Ascending aorta (tissue), 2 donors: Measurements from ENCODE around the gene DNASE1L2. TPM values are rescaled to one million over a fixed set of nuclear protein-coding genes. Genes with fewer than 3 reads are reported as not detected.

ENCODE experiments used
- DNase-seq, 2 donors: peaks; one replicate each; pipeline ENCODE4 v3.0.0-alpha.2; 2019; ENCODE audit warnings: low spot score in 2 of 2
- H3K27ac ChIP-seq, 2 donors: fragments of 200-600 bp; sonication (generic); one replicate each; pipeline ENCODE4 v1.5.1; 2016 to 2017; ENCODE audit warnings: mild to moderate bottlenecking in 1 of 2
- H3K27me3 ChIP-seq: fragments of 200-600 bp; sonication (generic); one replicate; pipeline ENCODE4 v1.5.1; 2017
- H3K36me3 ChIP-seq, 2 donors: fragments of 200-600 bp; sonication (generic); one replicate each; pipeline ENCODE4 v1.5.1; 2016
- H3K4me1 ChIP-seq, 2 donors: fragments of 200-600 bp; sonication (generic); one replicate each; pipeline ENCODE4 v1.5.1; 2016 to 2017; ENCODE audit warnings: mild to moderate bottlenecking in 1 of 2
- H3K4me3 ChIP-seq, 2 donors: fragments of 200-600 bp; sonication (generic); one replicate each; pipeline ENCODE4 v1.5.1; 2016 to 2017; ENCODE audit warnings: mild to moderate bottlenecking in 1 of 2
- H3K9me3 ChIP-seq, 2 donors: fragments of 200-600 bp; sonication (generic); one replicate each; pipeline ENCODE4 v1.5.1; 2016
- intact Hi-C: fragments of 100-400 bp; cut with DNase I; formaldehyde crosslinking; loops from one replicate; pipeline ENCODE4 v1.15.1; 2023
- total RNA-seq: library from RNA; depleted of rRNA; stranded (reverse); fragments of >200 nt; gene quantifications from one replicate; pipeline ENCODE4 v1.1.0, GENCODE V29; 2016
- TF ChIP-seq, protein P1 (sequence below), 3 experiments: fragments of 200-600 bp in 2 of 3; fragments of 450-650 bp in 1 of 3; sonication (generic) in 2 of 3; IDR thresholded peaks; one replicate each; pipeline ENCODE4 v1.5.1; 2016 to 2019; ENCODE audit warnings: antibody characterized with exemption in 3 of 3, mild to moderate bottlenecking in 1 of 3, moderate library complexity in 1 of 3

The DNASE1L2 gene
- total RNA-seq, 1 donor from 2014 or later: not detected

DNA sequence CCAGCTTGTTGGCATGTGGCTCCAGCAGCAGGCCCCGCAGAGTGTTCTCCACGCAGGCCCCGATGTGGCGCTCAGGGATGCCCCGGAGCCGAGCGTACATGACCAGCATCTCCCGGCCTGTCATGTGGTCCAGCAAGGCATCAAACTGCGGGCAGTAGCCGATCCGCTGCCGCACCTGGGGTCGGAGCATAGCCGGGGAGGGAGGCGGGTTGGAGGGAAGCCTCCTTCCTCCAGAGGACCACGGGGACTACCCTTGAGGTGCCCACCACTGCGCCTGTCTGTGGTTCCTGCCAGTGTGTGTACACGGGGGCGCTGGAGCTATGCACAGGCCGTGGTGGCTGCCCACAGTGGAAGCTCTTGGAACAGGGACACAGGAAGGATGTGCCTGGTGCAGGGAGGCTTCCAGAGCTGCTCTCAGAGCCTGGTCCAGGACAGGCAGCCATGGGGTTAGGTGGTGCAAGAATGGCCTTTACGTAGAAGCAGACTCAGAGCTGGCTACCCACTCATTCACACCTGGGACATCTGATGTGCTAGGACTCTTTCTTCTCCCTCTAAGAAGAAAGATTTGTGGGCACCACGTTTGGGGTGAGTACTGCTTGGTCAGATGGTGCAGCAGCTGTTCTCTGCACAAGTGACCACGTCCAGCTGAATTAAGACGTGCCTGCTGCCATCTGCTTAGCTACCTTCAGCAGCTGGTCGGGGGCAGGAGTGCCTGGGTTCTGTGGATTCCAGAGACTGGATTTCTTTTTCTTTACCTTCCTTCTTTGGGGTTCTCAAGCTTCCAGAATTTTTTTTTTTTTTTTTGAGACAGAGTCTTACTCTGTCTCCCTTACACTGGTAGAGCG is 42.9 kb downstream of the DNASE1L2 start:
- TF ChIP-seq, protein P1, sequence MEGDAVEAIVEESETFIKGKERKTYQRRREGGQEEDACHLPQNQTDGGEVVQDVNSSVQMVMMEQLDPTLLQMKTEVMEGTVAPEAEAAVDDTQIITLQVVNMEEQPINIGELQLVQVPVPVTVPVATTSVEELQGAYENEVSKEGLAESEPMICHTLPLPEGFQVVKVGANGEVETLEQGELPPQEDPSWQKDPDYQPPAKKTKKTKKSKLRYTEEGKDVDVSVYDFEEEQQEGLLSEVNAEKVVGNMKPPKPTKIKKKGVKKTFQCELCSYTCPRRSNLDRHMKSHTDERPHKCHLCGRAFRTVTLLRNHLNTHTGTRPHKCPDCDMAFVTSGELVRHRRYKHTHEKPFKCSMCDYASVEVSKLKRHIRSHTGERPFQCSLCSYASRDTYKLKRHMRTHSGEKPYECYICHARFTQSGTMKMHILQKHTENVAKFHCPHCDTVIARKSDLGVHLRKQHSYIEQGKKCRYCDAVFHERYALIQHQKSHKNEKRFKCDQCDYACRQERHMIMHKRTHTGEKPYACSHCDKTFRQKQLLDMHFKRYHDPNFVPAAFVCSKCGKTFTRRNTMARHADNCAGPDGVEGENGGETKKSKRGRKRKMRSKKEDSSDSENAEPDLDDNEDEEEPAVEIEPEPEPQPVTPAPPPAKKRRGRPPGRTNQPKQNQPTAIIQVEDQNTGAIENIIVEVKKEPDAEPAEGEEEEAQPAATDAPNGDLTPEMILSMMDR (IDR thresholded peaks at IDR 0.05): no peak
- Histone ChIP-seq H3K9me3 (no peaks in the 10 kb centered on the region), H3K4me1 (no peaks in the 10 kb centered on the region), H3K4me3 (no peak overlapping the region), H3K27me3 (no peaks in the 10 kb centered on the region), H3K36me3 (peaks cover 10 to 56% of the 10 kb centered on the region in 2 donors), H3K27ac (no peak overlapping the region)
- no peak for DNase-seq
- intact Hi-C loops: loop anchor here (10.0 kb wide), 1 partner anchor 56 kb away; no protein-coding TSS in a partner anchor

- TF ChIP-seq, protein P1 (IDR thresholded peaks at IDR 0.05): no peak
- intact Hi-C loops: no loop called here
- Histone ChIP-seq H3K27ac (no peak overlapping the region), H3K27me3 (no peaks in the 10 kb centered on the region), H3K9me3 (no peaks in the 10 kb centered on the region), H3K4me1 (no peaks in the 10 kb centered on the region), H3K36me3 (peaks cover 15 to 69% of the 10 kb centered on the region in 2 donors), H3K4me3 (no peak overlapping the region)
- no peak for DNase-seq
Observed at GRCh38 chr16:2280461-2280860, 44.2 kb downstream of the DNASE1L2 start.

- Histone ChIP-seq H3K9me3 (no peaks in the 10 kb centered on the region), H3K36me3 (peaks cover 15 to 69% of the 10 kb centered on the region in 2 donors), H3K27ac (no peak overlapping the region), H3K4me3 (no peak overlapping the region), H3K27me3 (no peaks in the 10 kb centered on the region), H3K4me1 (no peaks in the 10 kb centered on the region)
- TF ChIP-seq, protein P1 (IDR thresholded peaks at IDR 0.05): no peak
- DNase-seq: no peak
- intact Hi-C loops: no loop called here
Observed at GRCh38 chr16:2280981-2281542, 44.8 kb downstream of the DNASE1L2 start.

DNA sequence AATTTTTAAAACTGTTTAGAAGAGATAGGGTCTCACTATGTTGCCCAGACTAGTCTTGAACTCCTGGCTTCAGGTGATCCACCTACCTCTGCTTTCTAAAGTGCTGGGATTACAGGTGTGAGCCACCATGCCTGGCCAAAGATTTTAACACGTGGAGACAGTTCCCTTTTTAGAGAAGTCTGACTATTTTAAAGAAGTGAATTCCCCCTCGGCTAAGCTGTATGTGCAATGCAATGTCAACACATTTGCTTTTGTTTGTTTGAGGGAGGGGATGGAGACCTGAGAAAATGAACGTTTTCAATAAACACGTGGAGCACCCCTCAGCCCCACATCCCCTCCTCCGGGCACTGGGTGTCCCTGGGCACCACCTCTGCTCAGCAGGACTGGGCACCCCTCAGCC is 46.0 kb downstream of the DNASE1L2 start:
- TF ChIP-seq, protein P1 (IDR thresholded peaks at IDR 0.05): no peak
- intact Hi-C loops: no loop called here
- H3K9me3 ChIP-seq: no peaks in the 10 kb centered on the region
- peaks cover 16 to 69% of the 10 kb centered on the region in 2 donors for H3K36me3 ChIP-seq
- no peak overlapping the region for H3K27ac ChIP-seq
- H3K4me3 ChIP-seq: no peak overlapping the region
- no peaks in the 10 kb centered on the region for H3K4me1 ChIP-seq
- H3K27me3 ChIP-seq: no peaks in the 10 kb centered on the region
- DNase-seq: no peak

- H3K4me3 ChIP-seq: no peak overlapping the region
- peaks cover 16 to 68% of the 10 kb centered on the region in 2 donors for H3K36me3 ChIP-seq
- H3K9me3 ChIP-seq: no peaks in the 10 kb centered on the region
- intact Hi-C loops: no loop called here
- H3K4me1 ChIP-seq: no peaks in the 10 kb centered on the region
- TF ChIP-seq, protein P1 (IDR thresholded peaks at IDR 0.05): no peak
- no peak for DNase-seq
- H3K27me3 ChIP-seq: no peaks in the 10 kb centered on the region
- H3K27ac ChIP-seq: no peak overlapping the region
Observed at GRCh38 chr16:2282866-2283555, 46.8 kb downstream of the DNASE1L2 start.
